ENCODE data around the gene TMC3. TPM values are rescaled to one million over a fixed set of nuclear protein-coding genes. Genes with fewer than 3 reads are reported as not detected.

TMC3 gene
- total and polyA plus RNA-seq, 4 donors, result 0.02 to 0.13 TPM; not detected in 2

DNA sequence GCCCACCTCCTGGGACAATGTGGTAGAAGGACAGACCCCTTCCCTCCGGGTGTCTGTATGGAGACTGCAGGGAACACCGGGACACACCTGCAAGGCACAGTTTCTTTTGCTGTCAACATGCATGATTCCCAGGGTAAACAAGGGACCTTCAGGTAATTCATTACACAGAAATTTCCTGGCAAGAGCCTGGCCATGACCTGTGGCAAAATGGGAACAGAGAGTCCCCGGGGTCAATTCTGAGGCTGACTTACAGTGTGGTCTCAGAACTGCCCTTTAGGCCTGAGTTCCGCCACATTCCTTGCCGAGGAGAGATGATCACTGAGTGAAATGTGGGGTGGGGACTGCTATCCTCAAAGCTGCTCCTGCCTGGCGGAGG, 56.4 kb downstream of the TMC3 start:
- DNase-seq (ENCODE audit: low spot score), result no peak
- H3K4me1 ChIP-seq (ENCODE audit: control insufficient read depth in 4 of 4, insufficient read depth in 4 of 4, low read length in 3 of 4), result peaks cover 2 to 27% (median 22%) of the 10 kb centered on the region in 4 donors
- no peak overlapping the region for H3K27ac ChIP-seq (ENCODE audit: low read depth in 1 of 2, low read length in 2 of 2)
- TF ChIP-seq JUND (IDR thresholded peaks at IDR 0.05), result no peak
- TF ChIP-seq HNF4A (conservative IDR thresholded peaks at IDR 0.05), result peak; percentile 57 to 65
- TF ChIP-seq, protein P1, sequence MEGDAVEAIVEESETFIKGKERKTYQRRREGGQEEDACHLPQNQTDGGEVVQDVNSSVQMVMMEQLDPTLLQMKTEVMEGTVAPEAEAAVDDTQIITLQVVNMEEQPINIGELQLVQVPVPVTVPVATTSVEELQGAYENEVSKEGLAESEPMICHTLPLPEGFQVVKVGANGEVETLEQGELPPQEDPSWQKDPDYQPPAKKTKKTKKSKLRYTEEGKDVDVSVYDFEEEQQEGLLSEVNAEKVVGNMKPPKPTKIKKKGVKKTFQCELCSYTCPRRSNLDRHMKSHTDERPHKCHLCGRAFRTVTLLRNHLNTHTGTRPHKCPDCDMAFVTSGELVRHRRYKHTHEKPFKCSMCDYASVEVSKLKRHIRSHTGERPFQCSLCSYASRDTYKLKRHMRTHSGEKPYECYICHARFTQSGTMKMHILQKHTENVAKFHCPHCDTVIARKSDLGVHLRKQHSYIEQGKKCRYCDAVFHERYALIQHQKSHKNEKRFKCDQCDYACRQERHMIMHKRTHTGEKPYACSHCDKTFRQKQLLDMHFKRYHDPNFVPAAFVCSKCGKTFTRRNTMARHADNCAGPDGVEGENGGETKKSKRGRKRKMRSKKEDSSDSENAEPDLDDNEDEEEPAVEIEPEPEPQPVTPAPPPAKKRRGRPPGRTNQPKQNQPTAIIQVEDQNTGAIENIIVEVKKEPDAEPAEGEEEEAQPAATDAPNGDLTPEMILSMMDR (IDR thresholded peaks at IDR 0.05; ENCODE audit: low read depth, low read length, missing input control), result no peak
- no peak for TF ChIP-seq HNF4G (IDR thresholded peaks at IDR 0.05)
- TF ChIP-seq NR2F2 (IDR thresholded peaks at IDR 0.05), result no peak
- TF ChIP-seq YY1 (IDR thresholded peaks at IDR 0.05), result no peak
- no peak for TF ChIP-seq FOXA1 (IDR thresholded peaks at IDR 0.05)
- no peak for TF ChIP-seq ZBTB33 (IDR thresholded peaks at IDR 0.05)
- TF ChIP-seq, protein P2, sequence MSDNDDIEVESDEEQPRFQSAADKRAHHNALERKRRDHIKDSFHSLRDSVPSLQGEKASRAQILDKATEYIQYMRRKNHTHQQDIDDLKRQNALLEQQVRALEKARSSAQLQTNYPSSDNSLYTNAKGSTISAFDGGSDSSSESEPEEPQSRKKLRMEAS (IDR thresholded peaks at IDR 0.05), result no peak
- TF ChIP-seq FOXA2 (IDR thresholded peaks at IDR 0.05), result peak; percentile 69
- TF ChIP-seq RAD21 (IDR thresholded peaks at IDR 0.05), result no peak
- TF ChIP-seq TAF1 (conservative IDR thresholded peaks at IDR 0.05), result no peak
- TF ChIP-seq RXRA (IDR thresholded peaks at IDR 0.05), result peak; percentile 64 to 71
- TF ChIP-seq, protein P3, sequence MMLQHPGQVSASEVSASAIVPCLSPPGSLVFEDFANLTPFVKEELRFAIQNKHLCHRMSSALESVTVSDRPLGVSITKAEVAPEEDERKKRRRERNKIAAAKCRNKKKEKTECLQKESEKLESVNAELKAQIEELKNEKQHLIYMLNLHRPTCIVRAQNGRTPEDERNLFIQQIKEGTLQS (IDR thresholded peaks at IDR 0.05), result no peak
- TF ChIP-seq, protein P4, sequence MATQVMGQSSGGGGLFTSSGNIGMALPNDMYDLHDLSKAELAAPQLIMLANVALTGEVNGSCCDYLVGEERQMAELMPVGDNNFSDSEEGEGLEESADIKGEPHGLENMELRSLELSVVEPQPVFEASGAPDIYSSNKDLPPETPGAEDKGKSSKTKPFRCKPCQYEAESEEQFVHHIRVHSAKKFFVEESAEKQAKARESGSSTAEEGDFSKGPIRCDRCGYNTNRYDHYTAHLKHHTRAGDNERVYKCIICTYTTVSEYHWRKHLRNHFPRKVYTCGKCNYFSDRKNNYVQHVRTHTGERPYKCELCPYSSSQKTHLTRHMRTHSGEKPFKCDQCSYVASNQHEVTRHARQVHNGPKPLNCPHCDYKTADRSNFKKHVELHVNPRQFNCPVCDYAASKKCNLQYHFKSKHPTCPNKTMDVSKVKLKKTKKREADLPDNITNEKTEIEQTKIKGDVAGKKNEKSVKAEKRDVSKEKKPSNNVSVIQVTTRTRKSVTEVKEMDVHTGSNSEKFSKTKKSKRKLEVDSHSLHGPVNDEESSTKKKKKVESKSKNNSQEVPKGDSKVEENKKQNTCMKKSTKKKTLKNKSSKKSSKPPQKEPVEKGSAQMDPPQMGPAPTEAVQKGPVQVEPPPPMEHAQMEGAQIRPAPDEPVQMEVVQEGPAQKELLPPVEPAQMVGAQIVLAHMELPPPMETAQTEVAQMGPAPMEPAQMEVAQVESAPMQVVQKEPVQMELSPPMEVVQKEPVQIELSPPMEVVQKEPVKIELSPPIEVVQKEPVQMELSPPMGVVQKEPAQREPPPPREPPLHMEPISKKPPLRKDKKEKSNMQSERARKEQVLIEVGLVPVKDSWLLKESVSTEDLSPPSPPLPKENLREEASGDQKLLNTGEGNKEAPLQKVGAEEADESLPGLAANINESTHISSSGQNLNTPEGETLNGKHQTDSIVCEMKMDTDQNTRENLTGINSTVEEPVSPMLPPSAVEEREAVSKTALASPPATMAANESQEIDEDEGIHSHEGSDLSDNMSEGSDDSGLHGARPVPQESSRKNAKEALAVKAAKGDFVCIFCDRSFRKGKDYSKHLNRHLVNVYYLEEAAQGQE (IDR thresholded peaks at IDR 0.05), result no peak
- no peak for TF ChIP-seq GABPA (IDR thresholded peaks at IDR 0.05 in 1 of 2, conservative IDR thresholded peaks at IDR 0.05 in 1 of 2)
- peak; percentile 25 for TF ChIP-seq SP1 (IDR thresholded peaks at IDR 0.05)
- no peak for TF ChIP-seq EGR1 (IDR thresholded peaks at IDR 0.05; ENCODE audit: low read depth in 2 of 2)
- no peak overlapping the region for H3K4me3 ChIP-seq (ENCODE audit: low read depth in 1 of 3, low read length in 3 of 3)
- H3K36me3 ChIP-seq (ENCODE audit: control insufficient read depth in 4 of 4, insufficient read depth in 3 of 4, low read depth in 1 of 4, low read length in 3 of 4), result peaks cover 10 to 64% (median 47%) of the 10 kb centered on the region in 4 donors
- no peak overlapping the region for H3K9ac ChIP-seq (ENCODE audit: low read depth in 1 of 2, low read length in 2 of 2)
- H3K9me3 ChIP-seq (ENCODE audit: control insufficient read depth in 4 of 4, low read length in 3 of 4), result no peaks in the 10 kb centered on the region
- WGBS, result 48% methylated on average over 6 of the region's 6 CpGs
- no peaks in the 10 kb centered on the region for H3K27me3 ChIP-seq (ENCODE audit: control insufficient read depth in 4 of 4, insufficient read depth in 4 of 4, low read length in 3 of 4)
